GM12874 (cell line): ENCODE measurements around the gene RPS3A.

Source experiments
- TF ChIP-seq, protein P1 (sequence below): IDR thresholded peaks from 2 replicates; pipeline ENCODE4 v1.5.1; 2011; ENCODE audit warnings: low read depth, mild to moderate bottlenecking, control low read depth, low read length, moderate library complexity; ENCODE audit not compliant: insufficient read depth

RPS3A gene

DNA sequence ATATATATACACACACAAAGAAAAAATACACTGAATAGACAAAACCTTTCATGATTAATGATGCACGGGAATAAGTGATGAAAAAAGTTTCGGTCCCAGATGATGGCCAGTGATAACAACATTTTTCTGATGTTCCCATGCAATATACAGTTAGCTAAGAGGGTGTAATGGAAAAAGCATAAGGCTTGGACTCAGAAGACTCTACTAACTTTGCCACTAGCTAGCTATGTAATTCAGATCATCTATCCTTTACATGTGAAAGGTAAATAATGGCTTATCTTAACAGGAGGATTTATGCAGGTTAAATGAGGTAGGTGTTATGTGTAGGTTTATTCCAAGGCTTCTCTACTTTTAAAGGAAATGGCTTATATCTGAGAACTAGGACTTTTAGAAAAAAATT, 4.3 kb downstream of the RPS3A start:
- TF ChIP-seq, protein P1, sequence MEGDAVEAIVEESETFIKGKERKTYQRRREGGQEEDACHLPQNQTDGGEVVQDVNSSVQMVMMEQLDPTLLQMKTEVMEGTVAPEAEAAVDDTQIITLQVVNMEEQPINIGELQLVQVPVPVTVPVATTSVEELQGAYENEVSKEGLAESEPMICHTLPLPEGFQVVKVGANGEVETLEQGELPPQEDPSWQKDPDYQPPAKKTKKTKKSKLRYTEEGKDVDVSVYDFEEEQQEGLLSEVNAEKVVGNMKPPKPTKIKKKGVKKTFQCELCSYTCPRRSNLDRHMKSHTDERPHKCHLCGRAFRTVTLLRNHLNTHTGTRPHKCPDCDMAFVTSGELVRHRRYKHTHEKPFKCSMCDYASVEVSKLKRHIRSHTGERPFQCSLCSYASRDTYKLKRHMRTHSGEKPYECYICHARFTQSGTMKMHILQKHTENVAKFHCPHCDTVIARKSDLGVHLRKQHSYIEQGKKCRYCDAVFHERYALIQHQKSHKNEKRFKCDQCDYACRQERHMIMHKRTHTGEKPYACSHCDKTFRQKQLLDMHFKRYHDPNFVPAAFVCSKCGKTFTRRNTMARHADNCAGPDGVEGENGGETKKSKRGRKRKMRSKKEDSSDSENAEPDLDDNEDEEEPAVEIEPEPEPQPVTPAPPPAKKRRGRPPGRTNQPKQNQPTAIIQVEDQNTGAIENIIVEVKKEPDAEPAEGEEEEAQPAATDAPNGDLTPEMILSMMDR = no peak

DNA sequence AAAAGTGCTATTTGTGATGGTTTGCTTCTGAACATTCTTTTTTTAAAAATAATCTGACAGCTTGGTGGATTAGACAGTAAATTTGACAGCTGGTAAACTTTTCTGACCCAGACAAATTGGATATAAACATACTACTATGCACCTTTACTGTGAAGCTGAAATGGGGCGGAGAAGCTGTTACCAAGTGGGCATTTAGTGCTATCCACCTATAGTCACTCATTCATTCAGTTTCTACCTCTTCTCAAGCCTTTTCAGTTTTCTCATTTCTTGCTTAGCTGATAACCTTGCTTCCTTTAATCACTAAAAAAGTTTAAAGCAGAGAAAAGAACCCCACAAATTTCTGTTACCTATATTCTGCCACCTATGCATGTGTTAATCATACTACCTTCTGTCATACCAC, 5.2 kb downstream of the RPS3A start:
- TF ChIP-seq, protein P1 = no peak

DNA sequence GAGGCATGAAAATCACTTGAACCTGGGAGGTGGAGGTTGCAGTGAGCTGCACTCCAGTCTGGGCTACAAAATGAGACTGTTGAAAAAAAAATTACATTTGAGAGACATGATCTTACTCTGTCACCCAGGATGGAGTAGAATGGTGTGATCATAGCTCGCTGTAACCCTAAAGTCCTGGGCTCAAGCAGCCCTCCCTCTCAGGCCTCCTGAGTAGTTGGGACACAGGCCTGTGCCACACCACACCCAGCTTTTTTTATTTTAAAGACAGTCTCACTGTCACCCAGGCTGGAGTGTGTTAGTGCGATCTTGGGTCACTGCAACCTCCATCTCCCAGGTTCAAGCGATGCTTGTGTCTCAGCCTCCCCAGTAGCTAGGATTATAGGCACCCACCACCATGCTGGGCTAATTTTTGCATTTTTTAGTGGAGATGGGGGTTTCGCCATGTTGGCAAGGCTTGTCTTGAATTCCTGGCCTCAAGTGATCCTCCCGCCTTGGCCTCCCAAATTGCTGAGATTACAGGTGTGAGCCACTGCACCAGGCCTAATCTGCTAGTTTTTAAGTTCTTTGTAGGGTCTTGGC, 6.1 kb downstream of the RPS3A start:
- TF ChIP-seq, protein P1 = no peak

DNA sequence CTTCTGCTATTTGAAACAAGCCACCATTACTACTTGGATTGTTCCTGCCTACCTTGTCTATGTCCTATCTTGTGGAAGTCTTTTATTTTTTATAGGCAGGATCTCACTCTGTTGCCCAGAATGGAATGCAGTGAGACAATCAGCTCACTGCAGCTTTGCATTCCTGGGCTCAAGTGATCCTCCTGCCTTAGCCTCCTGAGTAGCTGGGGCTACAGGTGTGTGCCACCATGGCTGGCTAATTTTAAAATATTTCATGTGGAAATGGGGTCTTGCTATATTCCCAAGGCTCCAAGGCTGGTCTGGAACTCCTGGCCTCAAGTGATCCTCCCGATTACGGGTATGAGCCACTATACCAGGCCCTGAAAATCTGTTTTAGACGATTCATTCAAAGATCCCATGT, 7.6 kb downstream of the RPS3A start:
- TF ChIP-seq, protein P1 = no peak

DNA sequence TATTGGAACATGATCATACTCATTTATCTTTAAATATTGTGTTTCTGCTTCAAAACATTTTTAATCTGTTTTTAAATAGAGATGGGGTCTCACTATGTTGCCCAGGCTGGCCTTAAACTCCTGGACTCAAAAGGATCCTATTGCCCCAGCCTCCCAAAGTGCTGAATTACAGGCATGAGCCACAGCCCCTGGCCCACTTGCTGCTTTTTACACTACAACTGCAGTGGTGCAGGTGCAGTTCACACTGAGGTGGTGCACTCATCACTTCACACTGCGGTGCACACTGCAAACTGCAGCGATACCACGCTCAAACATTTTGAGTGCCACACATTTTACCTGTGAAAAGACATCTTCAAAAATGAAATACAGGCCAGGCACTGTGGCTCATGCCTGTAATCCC, 10.8 kb downstream of the RPS3A start:
- TF ChIP-seq, protein P1 = no peak

DNA sequence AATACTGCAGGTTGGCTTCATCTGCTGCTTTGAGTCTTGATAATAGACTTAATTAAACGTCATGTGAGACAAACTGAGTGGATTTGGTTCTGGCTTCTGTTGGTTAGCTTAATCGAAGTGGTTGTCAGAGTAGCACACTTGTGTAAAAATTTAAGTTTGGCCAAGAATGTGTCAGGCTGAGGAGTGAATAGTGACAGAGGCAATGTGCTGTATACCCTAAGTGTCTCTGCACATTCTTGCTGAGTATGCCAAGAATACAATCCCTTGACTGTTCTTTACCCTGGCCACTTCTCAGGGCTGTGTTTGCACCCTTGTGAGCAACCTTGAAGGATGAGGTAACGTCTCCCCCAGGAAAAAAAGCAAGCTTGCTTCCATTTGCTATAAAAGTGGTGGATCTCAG, 14.9 kb downstream of the RPS3A start:
- TF ChIP-seq, protein P1 = no peak

DNA sequence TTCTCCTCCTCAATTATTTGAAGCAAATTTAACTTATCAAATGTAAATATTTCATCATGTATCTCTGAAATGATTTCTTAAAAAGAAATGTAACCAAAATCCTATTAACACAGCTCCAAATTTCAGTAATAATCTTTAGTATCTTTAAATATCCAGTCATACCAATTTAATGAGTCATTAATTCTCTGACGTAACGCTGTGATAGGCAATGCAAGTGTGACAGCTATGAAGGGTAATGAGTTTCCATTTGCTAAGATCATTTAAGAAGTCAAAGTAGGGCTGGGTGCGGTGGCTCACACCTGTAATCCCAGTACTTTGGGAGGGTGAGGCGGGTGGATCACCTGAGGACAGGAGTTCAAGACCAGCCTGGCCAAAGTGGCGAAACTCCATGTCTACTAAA, 15.6 kb downstream of the RPS3A start:
- TF ChIP-seq, protein P1 = no peak
